ENCODE data around the gene RAB31. TPM values are rescaled to one million over a fixed set of nuclear protein-coding genes. Genes with fewer than 3 reads are reported as not detected.
A peak's percentile ranks its signal among the peaks of the same experiment; 100 is the strongest.

RAB31 gene
- total RNA-seq, 1 experiment from 2014 or later, result 9.5 TPM

DNA sequence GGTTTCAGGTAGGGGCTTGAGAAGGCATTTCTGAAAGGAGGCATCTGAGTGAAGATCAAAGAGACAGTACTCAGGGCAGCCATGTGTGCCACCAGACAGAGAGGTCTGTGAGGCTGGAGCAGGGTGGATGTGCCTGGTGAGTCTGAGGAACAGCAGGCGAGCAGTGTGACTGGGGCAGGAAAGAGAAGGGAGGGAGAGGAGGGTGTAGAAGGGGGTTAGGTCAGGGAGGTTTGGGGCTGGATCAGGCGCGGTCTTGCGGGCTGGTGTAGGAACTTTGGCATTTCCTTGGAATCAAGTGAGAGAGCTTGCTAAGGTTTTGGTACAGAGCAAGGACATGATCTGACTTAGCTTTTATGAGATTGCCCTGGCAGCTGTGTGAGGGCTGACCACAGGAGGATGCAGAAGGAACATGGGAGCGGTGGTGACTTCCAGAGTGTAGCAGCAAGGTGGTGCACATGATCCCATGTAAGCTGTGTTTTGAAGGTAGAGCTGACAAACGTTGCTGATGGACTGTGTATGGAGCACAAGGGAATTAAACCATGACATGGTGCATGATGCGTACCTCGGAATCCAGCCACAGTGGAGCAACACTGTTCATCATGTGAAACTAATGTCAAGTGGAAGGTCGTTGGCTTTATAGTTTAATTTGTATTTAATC lies 13.9 kb downstream of the RAB31 start:
- Histone ChIP-seq H3K36me3 (ENCODE audit: control insufficient read depth, insufficient read depth, low read length) (no peaks in the 10 kb centered on the region), H3K4me1 (no peaks in the 10 kb centered on the region), H3K27me3 (replicated peaks; ENCODE audit: control insufficient read depth, insufficient read depth, low read length) (no peaks in the 10 kb centered on the region), H3K9me3 (no peaks in the 10 kb centered on the region), H3K4me3 (ENCODE audit: low read depth, low read length) (no peak overlapping the region)
- Mint-ChIP-seq H3K4me1 (ENCODE audit: low read depth, unreplicated experiment) (peaks cover 11% of the 10 kb centered on the region), H3K27ac (ENCODE audit: unreplicated experiment) (no peak overlapping the region), H3K9me3 (ENCODE audit: unreplicated experiment) (no peaks in the 10 kb centered on the region), H3K27me3 (ENCODE audit: insufficient read depth, unreplicated experiment) (no peaks in the 10 kb centered on the region), H3K36me3 (ENCODE audit: insufficient read depth, unreplicated experiment) (peaks cover 5% of the 10 kb centered on the region), H3K4me3 (ENCODE audit: unreplicated experiment) (no peak overlapping the region)
- ChIA-PET CTCF (interaction anchor here (1.1 to 1.3 kb wide), 3 partner anchors 15 to 147 kb away, joined by 3 to 22 read pairs (median 3); no protein-coding TSS in a partner anchor), POLR2A (interaction anchor here (0.7 kb wide), 1 partner anchor 238 kb away, joined by 3 read pairs; no protein-coding TSS in a partner anchor)
- no peak for DNase-seq
- BruUV-seq (replicated peaks), result no TSS peak
- intact Hi-C loops (cut with micrococcal nuclease; ENCODE audit: unreplicated experiment), result loop anchor here (1.0 to 5.0 kb wide), 4 partner anchors 38 to 147 kb away; no protein-coding TSS in a partner anchor
- TF ChIP-seq, protein P1, sequence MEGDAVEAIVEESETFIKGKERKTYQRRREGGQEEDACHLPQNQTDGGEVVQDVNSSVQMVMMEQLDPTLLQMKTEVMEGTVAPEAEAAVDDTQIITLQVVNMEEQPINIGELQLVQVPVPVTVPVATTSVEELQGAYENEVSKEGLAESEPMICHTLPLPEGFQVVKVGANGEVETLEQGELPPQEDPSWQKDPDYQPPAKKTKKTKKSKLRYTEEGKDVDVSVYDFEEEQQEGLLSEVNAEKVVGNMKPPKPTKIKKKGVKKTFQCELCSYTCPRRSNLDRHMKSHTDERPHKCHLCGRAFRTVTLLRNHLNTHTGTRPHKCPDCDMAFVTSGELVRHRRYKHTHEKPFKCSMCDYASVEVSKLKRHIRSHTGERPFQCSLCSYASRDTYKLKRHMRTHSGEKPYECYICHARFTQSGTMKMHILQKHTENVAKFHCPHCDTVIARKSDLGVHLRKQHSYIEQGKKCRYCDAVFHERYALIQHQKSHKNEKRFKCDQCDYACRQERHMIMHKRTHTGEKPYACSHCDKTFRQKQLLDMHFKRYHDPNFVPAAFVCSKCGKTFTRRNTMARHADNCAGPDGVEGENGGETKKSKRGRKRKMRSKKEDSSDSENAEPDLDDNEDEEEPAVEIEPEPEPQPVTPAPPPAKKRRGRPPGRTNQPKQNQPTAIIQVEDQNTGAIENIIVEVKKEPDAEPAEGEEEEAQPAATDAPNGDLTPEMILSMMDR (IDR thresholded peaks at IDR 0.05; ENCODE audit: insufficient read depth in 1 of 2, low read depth in 1 of 2, low read length in 1 of 2, severe bottlenecking in 1 of 2, unreplicated experiment in 1 of 2), result no peak

DNA sequence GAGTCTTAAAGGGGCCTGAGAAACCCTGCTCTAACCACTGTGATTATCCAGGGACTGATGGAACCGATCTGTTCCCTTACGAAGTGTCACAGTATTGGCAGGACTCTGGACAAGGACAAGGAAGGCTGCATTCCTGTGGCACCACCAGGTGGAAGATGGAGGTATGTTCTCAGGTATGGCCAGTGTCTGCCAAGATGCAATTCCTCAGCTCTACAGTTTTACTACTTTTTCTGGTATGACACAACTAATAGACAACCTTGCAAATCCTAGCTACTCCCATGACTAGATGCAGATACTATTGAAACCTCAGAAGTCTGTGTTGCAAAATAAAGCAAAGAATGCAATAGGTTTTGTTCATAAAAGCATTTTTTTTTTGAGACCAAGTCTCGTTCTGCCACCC lies 14.6 kb downstream of the RAB31 start:
- BruUV-seq (replicated peaks), result no TSS peak
- Histone ChIP-seq H3K4me1 (no peaks in the 10 kb centered on the region), H3K36me3 (ENCODE audit: control insufficient read depth, insufficient read depth, low read length) (no peaks in the 10 kb centered on the region), H3K9me3 (no peaks in the 10 kb centered on the region), H3K27me3 (replicated peaks; ENCODE audit: control insufficient read depth, insufficient read depth, low read length) (no peaks in the 10 kb centered on the region), H3K4me3 (ENCODE audit: low read depth, low read length) (no peak overlapping the region)
- TF ChIP-seq, protein P1 (IDR thresholded peaks at IDR 0.05; ENCODE audit: insufficient read depth in 1 of 2, low read depth in 1 of 2, low read length in 1 of 2, severe bottlenecking in 1 of 2, unreplicated experiment in 1 of 2), result peak; percentile 69 to 81
- no peaks in the 10 kb centered on the region for H3K9me3 Mint-ChIP-seq (ENCODE audit: unreplicated experiment)
- ChIA-PET CTCF (interaction anchor here (0.7 to 1.3 kb wide), 6 partner anchors 14 to 148 kb away, joined by 3 to 22 read pairs (median 4); partner anchors contain the start of gene RAB31), POLR2A (interaction anchor here (0.7 kb wide), 1 partner anchor 237 kb away, joined by 3 read pairs; no protein-coding TSS in a partner anchor)
- H3K4me3 Mint-ChIP-seq (ENCODE audit: unreplicated experiment), result no peak overlapping the region
- H3K36me3 Mint-ChIP-seq (ENCODE audit: insufficient read depth, unreplicated experiment), result peaks cover 5% of the 10 kb centered on the region
- intact Hi-C loops (cut with micrococcal nuclease; ENCODE audit: unreplicated experiment), result loop anchor here (1.0 to 5.0 kb wide), 4 partner anchors 38 to 147 kb away; no protein-coding TSS in a partner anchor
- peaks cover 11% of the 10 kb centered on the region for H3K4me1 Mint-ChIP-seq (ENCODE audit: low read depth, unreplicated experiment)
- no peak overlapping the region for H3K27ac Mint-ChIP-seq (ENCODE audit: unreplicated experiment)
- H3K27me3 Mint-ChIP-seq (ENCODE audit: insufficient read depth, unreplicated experiment), result no peaks in the 10 kb centered on the region
- DNase-seq, result peak; percentile 74 to 78

DNA sequence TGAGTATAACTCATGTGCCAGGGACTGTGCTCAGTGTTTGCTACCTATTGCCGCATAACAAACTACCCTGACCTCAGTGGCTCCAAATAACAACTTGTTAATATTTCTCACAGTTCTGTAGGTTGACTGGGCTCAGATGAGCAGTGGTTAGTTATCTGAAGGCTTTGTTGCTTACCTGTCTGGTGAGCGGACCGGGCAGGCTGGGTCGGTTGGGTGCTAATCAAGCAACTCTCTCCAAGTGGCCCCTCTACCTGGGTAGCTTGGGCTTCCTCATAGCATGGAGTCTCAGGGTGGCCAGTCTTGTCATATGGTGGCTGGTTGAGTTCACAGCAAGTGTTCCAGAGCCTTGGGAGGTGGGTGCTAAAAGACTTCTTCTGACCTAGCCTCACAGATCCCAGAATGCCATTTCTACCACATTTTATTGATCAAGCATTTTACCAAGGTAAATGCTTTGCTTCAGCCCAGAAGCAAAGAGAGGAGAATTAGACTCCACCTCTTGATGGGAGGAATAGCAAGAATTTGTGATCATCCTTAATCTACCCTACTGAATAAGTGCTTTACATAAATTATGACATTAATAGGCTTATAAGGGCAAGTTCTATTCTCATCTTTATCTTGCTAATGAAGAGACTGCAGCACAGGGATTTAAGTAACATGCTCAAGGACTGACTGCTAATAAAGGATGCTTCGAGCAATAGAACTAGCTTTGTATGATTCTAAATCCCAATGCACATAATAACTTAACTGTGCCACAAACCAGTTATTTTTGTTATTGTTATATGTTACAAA lies 16.9 kb downstream of the RAB31 start:
- DNase-seq, result no peak
- Histone ChIP-seq H3K27me3 (replicated peaks; ENCODE audit: control insufficient read depth, insufficient read depth, low read length) (no peaks in the 10 kb centered on the region), H3K9me3 (no peaks in the 10 kb centered on the region), H3K4me1 (no peaks in the 10 kb centered on the region), H3K4me3 (ENCODE audit: low read depth, low read length) (no peak overlapping the region), H3K36me3 (ENCODE audit: control insufficient read depth, insufficient read depth, low read length) (no peaks in the 10 kb centered on the region)
- Mint-ChIP-seq H3K4me1 (ENCODE audit: low read depth, unreplicated experiment) (peaks cover 11% of the 10 kb centered on the region), H3K4me3 (ENCODE audit: unreplicated experiment) (no peak overlapping the region), H3K27ac (ENCODE audit: unreplicated experiment) (no peak overlapping the region), H3K9me3 (ENCODE audit: unreplicated experiment) (no peaks in the 10 kb centered on the region), H3K27me3 (ENCODE audit: insufficient read depth, unreplicated experiment) (no peaks in the 10 kb centered on the region), H3K36me3 (ENCODE audit: insufficient read depth, unreplicated experiment) (peaks cover 5% of the 10 kb centered on the region)
- intact Hi-C loops (cut with micrococcal nuclease; ENCODE audit: unreplicated experiment), result loop anchor here (5.0 kb wide), 1 partner anchor 128 kb away; no protein-coding TSS in a partner anchor
- ChIA-PET CTCF (no interaction called here), POLR2A (no interaction called here)
- TF ChIP-seq, protein P1 (IDR thresholded peaks at IDR 0.05; ENCODE audit: insufficient read depth in 1 of 2, low read depth in 1 of 2, low read length in 1 of 2, severe bottlenecking in 1 of 2, unreplicated experiment in 1 of 2), result no peak
- BruUV-seq (replicated peaks), result no TSS peak
